Neural cell (in vitro differentiated cells): ENCODE measurements around the gene HMGCLL1. TPM values are rescaled to one million over a fixed set of nuclear protein-coding genes. Genes with fewer than 3 reads are reported as not detected.

Source experiments
- H2AFZ ChIP-seq: fragments of 200-600, 300-800 bp; sonication (generic), shearing (Covaris generic); 2 replicates; pipeline ENCODE4 v1.6.0; 2014; ENCODE audit warnings: low read depth, mild to moderate bottlenecking, antibody characterized with exemption, low read length, moderate library complexity
- H3F3A ChIP-seq: fragments of 200-600 bp; shearing (Covaris generic); 2 replicates; pipeline ENCODE4 v1.6.1; 2016; ENCODE audit warnings: mild to moderate bottlenecking, moderate library complexity, mixed read lengths, antibody characterized with exemption, low read length; ENCODE audit not compliant: insufficient read depth, poor library complexity, severe bottlenecking
- H3K27ac ChIP-seq: fragments of 200-600, 300-800 bp; sonication (generic), shearing (Covaris generic); 2 replicates; pipeline ENCODE4 v1.5.1; 2014; ENCODE audit warnings: mild to moderate bottlenecking, low read length, moderate library complexity
- H3K27me3 ChIP-seq: fragments of 300-800, 200-600 bp; sonication (generic), shearing (Covaris generic); 2 replicates; pipeline ENCODE4 v1.6.0; 2014; ENCODE audit warnings: mild to moderate bottlenecking, low read depth, low read length, moderate library complexity; ENCODE audit not compliant: insufficient read depth
- H3K36me3 ChIP-seq: fragments of 300-800, 200-600 bp; sonication (generic), shearing (Covaris generic); 2 replicates; pipeline ENCODE4 v1.5.1; 2014; ENCODE audit warnings: mild to moderate bottlenecking, antibody characterized with exemption, low read length, moderate library complexity; ENCODE audit not compliant: insufficient read depth
- H3K4me2 ChIP-seq: fragments of 300-800, 200-600 bp; sonication (generic), shearing (Covaris generic); 2 replicates; pipeline ENCODE4 v1.6.0; 2014; ENCODE audit warnings: mild to moderate bottlenecking, low read length
- H3K4me3 ChIP-seq: fragments of 300-800, 200-600 bp; sonication (generic), shearing (Covaris generic); 2 replicates; pipeline ENCODE4 v1.5.1; 2014; ENCODE audit warnings: mild to moderate bottlenecking, low read length, moderate library complexity
- H3K79me2 ChIP-seq: fragments of 200-600 bp; shearing (Covaris generic); replicated peaks from 2 replicates; pipeline ENCODE4 v1.6.0; 2014; ENCODE audit warnings: mild to moderate bottlenecking, low read length, moderate library complexity; ENCODE audit not compliant: insufficient read depth
- H3K9ac ChIP-seq: fragments of 300-800, 200-600 bp; sonication (generic), shearing (Covaris generic); 2 replicates; pipeline ENCODE4 v1.6.1; 2016; ENCODE audit warnings: mild to moderate bottlenecking, low read length, mixed read lengths
- H3K9me2 ChIP-seq: fragments of 200-600 bp; shearing (Covaris generic); 2 replicates; pipeline ENCODE4 v1.6.1; 2016; ENCODE audit warnings: mild to moderate bottlenecking, low read length, mixed read lengths; ENCODE audit not compliant: insufficient read depth
- H3K9me3 ChIP-seq: fragments of 200-600, 300-800 bp; sonication (generic), shearing (Covaris generic); 2 replicates; pipeline ENCODE4 v1.6.1; 2016; ENCODE audit warnings: mild to moderate bottlenecking, mixed run types, low read length, moderate library complexity, mixed read lengths
- H4K20me1 ChIP-seq: fragments of 200-600 bp; shearing (Covaris generic); 2 replicates; pipeline ENCODE4 v1.6.1; 2016; ENCODE audit warnings: mild to moderate bottlenecking, mixed run types; ENCODE audit not compliant: insufficient read depth
- EP300 ChIP-seq: fragments of 450-650 bp; conservative IDR thresholded peaks from 2 replicates; pipeline ENCODE4 v1.6.1; 2014; ENCODE audit warnings: antibody characterized with exemption, mild to moderate bottlenecking, moderate library complexity; ENCODE audit not compliant: poor library complexity, severe bottlenecking
- EZH2 ChIP-seq: fragments of 200-600, 300-800 bp; shearing (Covaris generic), sonication (generic); IDR thresholded peaks from 2 replicates; pipeline ENCODE4 v1.6.1; 2014; ENCODE audit warnings: antibody characterized with exemption, low read length, borderline replicate concordance, mild to moderate bottlenecking; ENCODE audit not compliant: insufficient read depth, poor library complexity, severe bottlenecking
- MXI1 ChIP-seq: fragments of 450-650 bp; conservative IDR thresholded peaks from 2 replicates; pipeline ENCODE4 v1.6.1; 2014; ENCODE audit warnings: antibody characterized with exemption, mild to moderate bottlenecking; ENCODE audit not compliant: poor library complexity, severe bottlenecking
- POLR2AphosphoS5 ChIP-seq: IDR thresholded peaks from 2 replicates; pipeline ENCODE4 v1.6.1; 2012
- RAD21 ChIP-seq: fragments of 450-650 bp; conservative IDR thresholded peaks from 2 replicates; pipeline ENCODE4 v1.6.1; 2014; ENCODE audit warnings: antibody characterized with exemption, mild to moderate bottlenecking, moderate library complexity
- SMC3 ChIP-seq: fragments of 450-650 bp; conservative IDR thresholded peaks from 2 replicates; pipeline ENCODE4 v1.6.1; 2014; ENCODE audit warnings: antibody characterized with exemption, mild to moderate bottlenecking, moderate library complexity; ENCODE audit not compliant: poor library complexity
- TAF1 ChIP-seq: IDR thresholded peaks from 2 replicates; pipeline ENCODE4 v1.6.1; 2012; ENCODE audit warnings: low read depth
- polyA plus RNA-seq: library from polyadenylated mRNA; depleted of rRNA; stranded (reverse); fragments of >200 nt; gene quantifications from 2 replicates; pipeline ENCODE4 v1.2.3, GENCODE V29; 2014
- TF ChIP-seq, protein P1 (sequence below): fragments of 450-650 bp; IDR thresholded peaks from 2 replicates; pipeline ENCODE4 v1.5.1; 2014; ENCODE audit warnings: antibody characterized with exemption, mild to moderate bottlenecking, moderate library complexity; ENCODE audit not compliant: poor library complexity, severe bottlenecking
- TF ChIP-seq, protein P2 (sequence below): IDR thresholded peaks from 2 replicates; pipeline ENCODE4 v1.6.1; 2012; ENCODE audit warnings: borderline replicate concordance

The HMGCLL1 gene
- polyA plus RNA-seq, 1 donor from 2014 or later: 59.7 TPM

DNA sequence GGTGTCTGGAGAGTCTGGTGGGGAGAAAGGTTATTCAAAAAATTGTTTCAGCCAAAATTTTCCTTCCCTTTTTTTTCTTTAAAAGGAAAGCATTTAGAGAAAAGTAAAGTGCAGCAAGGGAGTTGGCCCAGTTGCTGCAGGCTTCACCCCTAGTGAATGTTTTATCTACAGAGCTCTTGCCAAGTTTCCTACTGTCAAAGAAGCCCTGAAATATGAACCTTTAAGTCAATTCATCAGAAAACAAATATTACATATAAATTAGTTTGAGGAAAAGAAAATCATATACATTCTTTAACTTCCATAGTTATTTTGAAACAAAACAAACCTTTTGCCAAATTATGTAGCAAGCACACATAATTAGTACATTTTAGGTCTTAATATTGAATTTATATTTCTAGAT lies 25.0 kb upstream of the HMGCLL1 start:
- Histone ChIP-seq H3K9ac (no peak overlapping the region), H3K4me3 (no peak overlapping the region), H3K79me2 (no peaks in the 10 kb centered on the region), H4K20me1 (no peaks in the 10 kb centered on the region), H3K9me3 (no peaks in the 10 kb centered on the region), H3K27ac (no peak overlapping the region), H3K36me3 (no peaks in the 10 kb centered on the region), H2AFZ (no peak overlapping the region), H3F3A (no peaks in the 10 kb centered on the region), H3K9me2 (no peaks in the 10 kb centered on the region), H3K4me2 (no peak overlapping the region), H3K27me3 (no peaks in the 10 kb centered on the region)
- no peak for TF ChIP-seq MXI1
- TF ChIP-seq RAD21: no peak
- TF ChIP-seq TAF1: no peak
- no peak for TF ChIP-seq SMC3
- TF ChIP-seq, protein P1, sequence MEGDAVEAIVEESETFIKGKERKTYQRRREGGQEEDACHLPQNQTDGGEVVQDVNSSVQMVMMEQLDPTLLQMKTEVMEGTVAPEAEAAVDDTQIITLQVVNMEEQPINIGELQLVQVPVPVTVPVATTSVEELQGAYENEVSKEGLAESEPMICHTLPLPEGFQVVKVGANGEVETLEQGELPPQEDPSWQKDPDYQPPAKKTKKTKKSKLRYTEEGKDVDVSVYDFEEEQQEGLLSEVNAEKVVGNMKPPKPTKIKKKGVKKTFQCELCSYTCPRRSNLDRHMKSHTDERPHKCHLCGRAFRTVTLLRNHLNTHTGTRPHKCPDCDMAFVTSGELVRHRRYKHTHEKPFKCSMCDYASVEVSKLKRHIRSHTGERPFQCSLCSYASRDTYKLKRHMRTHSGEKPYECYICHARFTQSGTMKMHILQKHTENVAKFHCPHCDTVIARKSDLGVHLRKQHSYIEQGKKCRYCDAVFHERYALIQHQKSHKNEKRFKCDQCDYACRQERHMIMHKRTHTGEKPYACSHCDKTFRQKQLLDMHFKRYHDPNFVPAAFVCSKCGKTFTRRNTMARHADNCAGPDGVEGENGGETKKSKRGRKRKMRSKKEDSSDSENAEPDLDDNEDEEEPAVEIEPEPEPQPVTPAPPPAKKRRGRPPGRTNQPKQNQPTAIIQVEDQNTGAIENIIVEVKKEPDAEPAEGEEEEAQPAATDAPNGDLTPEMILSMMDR: no peak
- TF ChIP-seq EZH2: no peak
- TF ChIP-seq EP300: no peak
- TF ChIP-seq, protein P2, sequence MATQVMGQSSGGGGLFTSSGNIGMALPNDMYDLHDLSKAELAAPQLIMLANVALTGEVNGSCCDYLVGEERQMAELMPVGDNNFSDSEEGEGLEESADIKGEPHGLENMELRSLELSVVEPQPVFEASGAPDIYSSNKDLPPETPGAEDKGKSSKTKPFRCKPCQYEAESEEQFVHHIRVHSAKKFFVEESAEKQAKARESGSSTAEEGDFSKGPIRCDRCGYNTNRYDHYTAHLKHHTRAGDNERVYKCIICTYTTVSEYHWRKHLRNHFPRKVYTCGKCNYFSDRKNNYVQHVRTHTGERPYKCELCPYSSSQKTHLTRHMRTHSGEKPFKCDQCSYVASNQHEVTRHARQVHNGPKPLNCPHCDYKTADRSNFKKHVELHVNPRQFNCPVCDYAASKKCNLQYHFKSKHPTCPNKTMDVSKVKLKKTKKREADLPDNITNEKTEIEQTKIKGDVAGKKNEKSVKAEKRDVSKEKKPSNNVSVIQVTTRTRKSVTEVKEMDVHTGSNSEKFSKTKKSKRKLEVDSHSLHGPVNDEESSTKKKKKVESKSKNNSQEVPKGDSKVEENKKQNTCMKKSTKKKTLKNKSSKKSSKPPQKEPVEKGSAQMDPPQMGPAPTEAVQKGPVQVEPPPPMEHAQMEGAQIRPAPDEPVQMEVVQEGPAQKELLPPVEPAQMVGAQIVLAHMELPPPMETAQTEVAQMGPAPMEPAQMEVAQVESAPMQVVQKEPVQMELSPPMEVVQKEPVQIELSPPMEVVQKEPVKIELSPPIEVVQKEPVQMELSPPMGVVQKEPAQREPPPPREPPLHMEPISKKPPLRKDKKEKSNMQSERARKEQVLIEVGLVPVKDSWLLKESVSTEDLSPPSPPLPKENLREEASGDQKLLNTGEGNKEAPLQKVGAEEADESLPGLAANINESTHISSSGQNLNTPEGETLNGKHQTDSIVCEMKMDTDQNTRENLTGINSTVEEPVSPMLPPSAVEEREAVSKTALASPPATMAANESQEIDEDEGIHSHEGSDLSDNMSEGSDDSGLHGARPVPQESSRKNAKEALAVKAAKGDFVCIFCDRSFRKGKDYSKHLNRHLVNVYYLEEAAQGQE: no peak
- TF ChIP-seq POLR2AphosphoS5: no peak

DNA sequence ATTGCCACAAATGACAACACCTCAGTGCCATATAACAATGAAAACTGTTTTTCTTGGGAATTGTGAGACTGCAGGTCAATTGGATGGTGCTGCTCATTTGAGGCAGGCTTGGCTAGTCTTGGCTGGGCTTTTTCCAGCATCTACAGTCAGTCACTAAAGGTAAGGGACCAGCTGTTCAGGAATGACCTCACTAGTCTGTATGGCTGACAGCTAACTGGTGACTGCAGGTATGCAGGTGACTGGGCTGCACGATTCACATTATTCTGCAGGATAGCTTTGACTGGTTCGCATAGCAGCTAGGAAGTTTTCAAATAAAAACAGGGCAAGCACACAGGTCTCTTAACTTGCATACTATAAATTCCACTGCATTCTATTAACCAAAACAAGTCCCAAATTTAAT lies 22.1 kb upstream of the HMGCLL1 start:
- Histone ChIP-seq H3K4me3 (no peak overlapping the region), H3K9ac (no peak overlapping the region), H3K4me2 (no peak overlapping the region), H3K9me3 (no peaks in the 10 kb centered on the region), H3F3A (no peaks in the 10 kb centered on the region), H3K36me3 (no peaks in the 10 kb centered on the region), H3K9me2 (no peaks in the 10 kb centered on the region), H4K20me1 (no peaks in the 10 kb centered on the region), H2AFZ (no peak overlapping the region), H3K27me3 (no peaks in the 10 kb centered on the region), H3K79me2 (no peaks in the 10 kb centered on the region), H3K27ac (no peak overlapping the region)
- TF ChIP-seq SMC3 (no peak), EP300 (no peak), POLR2AphosphoS5 (no peak), EZH2 (no peak), RAD21 (no peak)
